Measurements from ENCODE around the gene TSPAN5.

- TF ChIP-seq POLR2A (IDR thresholded peaks at IDR 0.05) (no peak), CTCF (IDR thresholded peaks at IDR 0.05) (no peak)
Measured at GRCh38 chr4:98581126-98581525, 77.3 kb downstream of the TSPAN5 start.
